Vagina (tissue), 2 donors: Measurements from ENCODE around the gene TJP2.

Experiments used
- POLR2A ChIP-seq, 2 donors: fragments of 450-650 bp; IDR thresholded peaks; one replicate each; pipeline ENCODE4 v1.6.1; 2017; ENCODE audit warnings: antibody characterized with exemption in 2 of 2, mild to moderate bottlenecking in 2 of 2, moderate library complexity in 2 of 2
- POLR2AphosphoS5 ChIP-seq, 2 donors: sonication (generic); formaldehyde crosslinking; IDR thresholded peaks; one replicate each; pipeline ENCODE4 v1.9.0; 2017; ENCODE audit warnings: antibody characterized with exemption in 2 of 2, mild to moderate bottlenecking in 2 of 2, low read depth in 1 of 2; ENCODE audit not compliant: insufficient read depth in 1 of 2

DNA sequence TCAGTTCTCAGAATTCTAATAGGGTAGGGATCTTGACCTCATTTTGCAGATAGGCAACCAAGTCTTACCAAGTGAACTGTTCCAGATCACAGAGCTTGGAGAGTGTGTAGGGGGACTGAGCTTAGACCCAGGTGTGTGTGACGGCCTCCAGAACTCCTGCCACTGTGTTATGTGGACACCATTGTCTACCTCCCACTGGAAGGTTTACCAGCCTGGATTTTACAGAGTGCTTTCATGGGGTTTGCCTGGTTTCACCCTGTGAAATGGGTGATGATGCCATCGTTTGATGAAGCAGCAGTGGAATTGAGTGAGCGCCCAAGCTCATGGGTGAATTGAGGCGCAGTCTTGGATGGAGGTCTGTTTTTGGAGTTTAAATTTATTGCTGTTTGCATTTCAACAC, 23.6 kb downstream of the TJP2 start:
- TF ChIP-seq POLR2AphosphoS5 (IDR thresholded peaks at IDR 0.05; ENCODE audit: insufficient read depth in 1 of 2, low read depth in 1 of 2) = no peak
- no peak for TF ChIP-seq POLR2A (IDR thresholded peaks at IDR 0.05)
